ENCODE measurements around the gene PIM2.

Gene PIM2

DNA sequence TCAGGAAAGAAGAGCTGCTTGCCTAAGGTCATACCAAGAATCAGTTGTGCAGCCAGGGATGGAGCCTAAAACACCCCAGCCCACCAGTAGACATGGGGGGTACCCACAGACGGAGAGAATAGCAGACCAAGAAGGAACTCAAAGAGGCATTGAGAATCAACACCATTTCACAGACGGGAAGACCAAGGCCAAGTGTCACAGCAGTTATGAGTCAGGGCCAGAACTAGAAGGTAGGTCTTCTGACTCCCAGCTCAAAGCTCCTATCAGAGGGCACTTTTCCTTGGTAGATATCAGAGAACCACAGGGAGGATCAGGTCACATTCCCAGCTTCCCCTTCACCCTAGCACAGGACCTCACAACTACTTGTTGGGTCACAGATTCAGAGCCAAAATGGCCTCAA, 24.1 kb upstream of the PIM2 start:
- no peaks in the 10 kb centered on the region for H3K27me3 Mint-ChIP-seq
- H3K4me3 Mint-ChIP-seq = no peak overlapping the region
- H3K4me1 Mint-ChIP-seq (ENCODE audit: low read depth) = peaks cover 60% of the 10 kb centered on the region
- peaks cover 78% of the 10 kb centered on the region for H3K36me3 Mint-ChIP-seq (ENCODE audit: low read depth)
- no peak overlapping the region for H3K27ac Mint-ChIP-seq
- intact Hi-C loops (cut with micrococcal nuclease) = no loop called here
- H3K9me3 Mint-ChIP-seq = no peaks in the 10 kb centered on the region

GRCh38 chrX:48940404-48940955, 21.7 kb upstream of the PIM2 start:
- no peak overlapping the region for H3K27ac Mint-ChIP-seq
- H3K27me3 Mint-ChIP-seq = no peaks in the 10 kb centered on the region
- intact Hi-C loops (cut with micrococcal nuclease) = no loop called here
- peaks cover 77% of the 10 kb centered on the region for H3K36me3 Mint-ChIP-seq (ENCODE audit: low read depth)
- peaks cover 71% of the 10 kb centered on the region for H3K4me1 Mint-ChIP-seq (ENCODE audit: low read depth)
- no peak overlapping the region for H3K4me3 Mint-ChIP-seq
- no peaks in the 10 kb centered on the region for H3K9me3 Mint-ChIP-seq

- H3K9me3 Mint-ChIP-seq = no peaks in the 10 kb centered on the region
- H3K36me3 Mint-ChIP-seq (ENCODE audit: low read depth) = peaks cover 85% of the 10 kb centered on the region
- intact Hi-C loops (cut with micrococcal nuclease) = no loop called here
- peaks cover 79% of the 10 kb centered on the region for H3K4me1 Mint-ChIP-seq (ENCODE audit: low read depth)
- H3K4me3 Mint-ChIP-seq = no peak overlapping the region
- H3K27ac Mint-ChIP-seq = peak overlapping the region; percentile 88
- no peaks in the 10 kb centered on the region for H3K27me3 Mint-ChIP-seq
Observed at GRCh38 chrX:48939524-48940228, 20.9 kb upstream of the PIM2 start.

- no peaks in the 10 kb centered on the region for H3K27me3 Mint-ChIP-seq
- H3K9me3 Mint-ChIP-seq = no peaks in the 10 kb centered on the region
- H3K36me3 Mint-ChIP-seq (ENCODE audit: low read depth) = peaks cover 85% of the 10 kb centered on the region
- intact Hi-C loops (cut with micrococcal nuclease) = no loop called here
- H3K4me3 Mint-ChIP-seq = no peak overlapping the region
- H3K27ac Mint-ChIP-seq = peak overlapping the region; percentile 88
- peaks cover 76% of the 10 kb centered on the region for H3K4me1 Mint-ChIP-seq (ENCODE audit: low read depth)
Observed at GRCh38 chrX:48938721-48939425, 20.0 kb upstream of the PIM2 start.

DNA sequence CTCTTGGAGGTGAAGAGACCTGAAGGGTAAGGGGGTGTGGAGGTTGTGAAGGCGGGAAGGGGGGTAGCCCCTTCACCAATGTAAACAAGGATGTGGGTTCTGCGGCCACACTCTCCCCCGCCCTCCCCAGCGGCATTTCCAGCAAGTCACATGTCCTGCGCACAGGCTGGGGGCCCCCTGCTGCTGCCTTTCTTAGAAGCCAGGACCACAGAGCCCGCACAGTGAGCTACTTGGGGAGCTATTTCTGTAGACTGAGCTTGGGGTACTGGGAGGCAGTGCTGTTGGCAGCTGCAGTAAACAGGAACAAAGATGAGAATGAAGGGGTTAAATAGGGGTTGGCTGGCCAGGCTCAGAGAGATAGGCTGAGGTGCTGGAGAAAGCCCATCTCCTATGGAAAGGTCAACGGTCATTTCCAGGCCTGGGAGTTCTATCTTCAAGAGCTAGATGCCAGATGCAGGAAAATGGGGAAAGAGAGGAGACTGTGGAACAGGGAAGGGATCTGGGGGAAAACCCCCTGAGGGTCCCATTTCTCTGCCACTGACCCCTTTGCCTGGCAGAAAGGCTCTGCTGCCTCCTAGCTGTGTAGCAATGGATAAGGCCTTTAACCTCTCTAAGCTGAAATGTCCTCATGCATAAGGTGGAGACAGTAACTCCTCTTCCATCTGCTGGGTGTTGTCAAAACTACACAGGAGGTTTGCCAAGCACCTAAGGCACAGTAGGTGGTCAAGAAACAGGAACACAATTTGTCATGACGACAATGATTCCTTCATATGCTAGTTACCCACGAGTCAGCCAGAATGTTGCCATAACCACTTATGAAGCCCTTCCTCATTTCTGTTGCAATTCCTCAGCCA, 18.5 kb upstream of the PIM2 start:
- Mint-ChIP-seq H3K27ac (peak overlapping the region; percentile 88), H3K4me1 (ENCODE audit: low read depth) (peaks cover 69% of the 10 kb centered on the region), H3K36me3 (ENCODE audit: low read depth) (peaks cover 81% of the 10 kb centered on the region), H3K27me3 (no peaks in the 10 kb centered on the region), H3K4me3 (peak overlapping the region; percentile 51), H3K9me3 (no peaks in the 10 kb centered on the region)
- intact Hi-C loops (cut with micrococcal nuclease) = loop anchor here (2.0 kb wide), 1 partner anchor 18 kb away; the partner anchor contains the start of gene PIM2

GRCh38 chrX:48936429-48937053, 17.7 kb upstream of the PIM2 start:
- Mint-ChIP-seq H3K27ac (peak overlapping the region; percentile 88), H3K36me3 (ENCODE audit: low read depth) (peaks cover 74% of the 10 kb centered on the region), H3K4me3 (peak overlapping the region; percentile 51), H3K27me3 (no peaks in the 10 kb centered on the region), H3K4me1 (ENCODE audit: low read depth) (peaks cover 62% of the 10 kb centered on the region), H3K9me3 (no peaks in the 10 kb centered on the region)
- intact Hi-C loops (cut with micrococcal nuclease) = loop anchor here (2.0 kb wide), 1 partner anchor 18 kb away; the partner anchor contains the start of gene PIM2

GRCh38 chrX:48935301-48935670, 16.5 kb upstream of the PIM2 start:
- peaks cover 71% of the 10 kb centered on the region for H3K36me3 Mint-ChIP-seq (ENCODE audit: low read depth)
- H3K4me1 Mint-ChIP-seq (ENCODE audit: low read depth) = peaks cover 53% of the 10 kb centered on the region
- peak overlapping the region; percentile 60 for H3K27ac Mint-ChIP-seq
- H3K9me3 Mint-ChIP-seq = no peaks in the 10 kb centered on the region
- peak overlapping the region; percentile 26 for H3K4me3 Mint-ChIP-seq
- no peaks in the 10 kb centered on the region for H3K27me3 Mint-ChIP-seq
- intact Hi-C loops (cut with micrococcal nuclease) = no loop called here

- Mint-ChIP-seq H3K27ac (peak overlapping the region; percentile 60), H3K4me1 (ENCODE audit: low read depth) (peaks cover 53% of the 10 kb centered on the region), H3K36me3 (ENCODE audit: low read depth) (peaks cover 71% of the 10 kb centered on the region), H3K27me3 (no peaks in the 10 kb centered on the region), H3K9me3 (no peaks in the 10 kb centered on the region), H3K4me3 (no peak overlapping the region)
- intact Hi-C loops (cut with micrococcal nuclease) = no loop called here
Observed at GRCh38 chrX:48934581-48935300, 15.9 kb upstream of the PIM2 start.

DNA sequence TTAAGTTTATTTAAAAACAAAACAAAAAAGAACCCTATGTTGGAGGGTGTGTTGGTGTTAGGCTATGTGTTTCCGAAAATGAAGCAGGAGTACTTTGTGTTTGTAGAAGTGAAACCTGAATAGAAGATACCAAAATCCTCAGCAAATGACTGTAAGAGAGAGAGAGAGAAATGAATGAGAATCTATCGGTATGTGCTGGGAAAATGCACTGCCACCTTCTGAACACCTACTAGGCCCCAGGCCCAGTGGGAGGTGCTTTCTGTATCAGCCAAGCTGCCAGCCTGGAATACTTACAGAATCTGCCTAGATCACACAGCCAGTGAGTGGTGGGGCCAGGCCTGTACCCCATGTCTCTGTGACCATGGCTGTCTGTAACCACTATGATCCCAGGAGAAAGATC, 14.9 kb upstream of the PIM2 start:
- H3K4me3 Mint-ChIP-seq = no peak overlapping the region

GRCh38 chrX:48927736-48928382, 9.0 kb upstream of the PIM2 start:
- intact Hi-C loops (cut with micrococcal nuclease) = no loop called here

More for the DNA sequence above, 14.9 kb upstream of the PIM2 start:
- H3K36me3 Mint-ChIP-seq (ENCODE audit: low read depth) = peaks cover 66% of the 10 kb centered on the region
- H3K4me1 Mint-ChIP-seq (ENCODE audit: low read depth) = peaks cover 44% of the 10 kb centered on the region
- intact Hi-C loops (cut with micrococcal nuclease) = no loop called here
- H3K9me3 Mint-ChIP-seq = no peaks in the 10 kb centered on the region
- no peaks in the 10 kb centered on the region for H3K27me3 Mint-ChIP-seq
- no peak overlapping the region for H3K27ac Mint-ChIP-seq

DNA sequence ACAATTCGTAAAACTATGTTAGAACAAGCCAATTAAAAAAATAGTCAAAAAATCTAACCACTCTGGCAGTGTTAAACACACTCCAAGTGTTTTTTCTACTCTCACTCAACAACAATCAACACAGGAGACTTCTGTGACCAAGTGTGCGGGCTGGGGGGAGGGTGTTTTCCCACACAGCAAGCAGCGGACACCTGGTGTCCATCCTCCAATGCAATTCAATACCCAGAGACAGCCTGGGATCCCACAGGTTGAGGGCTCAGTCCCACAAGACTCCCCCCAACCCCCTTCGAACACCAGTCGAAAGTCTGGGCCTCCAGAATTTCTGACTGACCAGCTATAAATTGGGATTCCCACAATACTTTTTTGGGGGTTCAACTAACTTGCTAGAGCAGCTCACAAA, 8.3 kb upstream of the PIM2 start:
- Mint-ChIP-seq H3K36me3 (ENCODE audit: low read depth) (peaks cover 73% of the 10 kb centered on the region), H3K4me3 (no peak overlapping the region), H3K27me3 (no peaks in the 10 kb centered on the region), H3K9me3 (no peaks in the 10 kb centered on the region), H3K27ac (no peak overlapping the region), H3K4me1 (ENCODE audit: low read depth) (peaks cover 9% of the 10 kb centered on the region)
- intact Hi-C loops (cut with micrococcal nuclease) = no loop called here

More at GRCh38 chrX:48927736-48928382, 9.0 kb upstream of the PIM2 start:
- no peaks in the 10 kb centered on the region for H3K27me3 Mint-ChIP-seq
- no peak overlapping the region for H3K27ac Mint-ChIP-seq
- peaks cover 6% of the 10 kb centered on the region for H3K4me1 Mint-ChIP-seq (ENCODE audit: low read depth)
- H3K36me3 Mint-ChIP-seq (ENCODE audit: low read depth) = peaks cover 68% of the 10 kb centered on the region
- H3K9me3 Mint-ChIP-seq = no peaks in the 10 kb centered on the region
- H3K4me3 Mint-ChIP-seq = no peak overlapping the region

DNA sequence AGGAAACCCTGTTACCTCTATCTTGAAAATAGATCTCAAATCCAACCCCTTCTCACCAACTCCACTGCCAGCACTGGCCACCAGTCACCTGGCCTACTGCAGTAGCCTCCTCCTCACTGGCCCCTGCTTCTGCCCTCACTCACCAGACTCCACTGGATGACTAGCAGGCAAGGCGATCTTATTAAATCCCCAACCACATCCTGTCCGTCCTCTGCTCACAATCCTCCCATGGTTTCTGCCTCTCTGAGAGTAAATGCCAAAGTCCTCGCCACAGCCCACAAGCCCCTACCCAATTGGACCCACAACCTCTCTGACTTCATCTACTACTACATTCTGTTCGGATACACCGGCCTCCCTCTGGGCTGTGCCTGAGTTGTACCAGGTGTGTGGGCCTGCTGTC, 5.4 kb upstream of the PIM2 start:
- H3K27me3 Mint-ChIP-seq = no peaks in the 10 kb centered on the region
- H3K36me3 Mint-ChIP-seq (ENCODE audit: low read depth) = peaks cover 58% of the 10 kb centered on the region
- H3K9me3 Mint-ChIP-seq = no peaks in the 10 kb centered on the region
- intact Hi-C loops (cut with micrococcal nuclease) = no loop called here
- no peak overlapping the region for H3K4me3 Mint-ChIP-seq
- peaks cover 25% of the 10 kb centered on the region for H3K4me1 Mint-ChIP-seq (ENCODE audit: low read depth)
- H3K27ac Mint-ChIP-seq = peak overlapping the region; percentile 66
